VCaP (cell line): ENCODE measurements around the gene STK32C.

ENCODE experiments used
- H3K27ac ChIP-seq: fragments of 450-650 bp; 2 replicates; pipeline ENCODE4 v1.5.1; 2017
- TF ChIP-seq, protein P1 (sequence below): fragments of 450-650 bp; conservative IDR thresholded peaks from 2 replicates; pipeline ENCODE4 v1.5.1; 2017; ENCODE audit warnings: mild to moderate bottlenecking, moderate library complexity

Gene STK32C

DNA sequence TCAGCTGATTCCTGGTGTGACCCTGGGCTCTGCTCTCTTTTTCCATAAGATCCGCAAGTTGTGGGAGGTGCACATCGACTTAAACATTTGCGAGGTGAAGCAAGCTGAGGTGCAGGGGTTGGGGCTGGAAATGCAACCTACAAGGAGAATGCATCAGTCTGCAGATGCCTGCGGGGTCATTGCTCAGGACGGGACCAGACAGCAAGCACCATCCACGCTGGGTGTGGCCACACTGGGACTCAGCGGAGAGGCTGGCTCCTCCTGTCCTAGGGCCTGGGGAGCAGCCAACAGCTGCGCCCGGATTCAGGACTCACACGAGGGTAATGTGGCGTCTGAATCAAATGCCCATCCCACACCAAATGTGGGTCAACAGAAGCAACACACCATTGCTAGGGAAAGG, 33.8 kb downstream of the STK32C start:
- TF ChIP-seq, protein P1, sequence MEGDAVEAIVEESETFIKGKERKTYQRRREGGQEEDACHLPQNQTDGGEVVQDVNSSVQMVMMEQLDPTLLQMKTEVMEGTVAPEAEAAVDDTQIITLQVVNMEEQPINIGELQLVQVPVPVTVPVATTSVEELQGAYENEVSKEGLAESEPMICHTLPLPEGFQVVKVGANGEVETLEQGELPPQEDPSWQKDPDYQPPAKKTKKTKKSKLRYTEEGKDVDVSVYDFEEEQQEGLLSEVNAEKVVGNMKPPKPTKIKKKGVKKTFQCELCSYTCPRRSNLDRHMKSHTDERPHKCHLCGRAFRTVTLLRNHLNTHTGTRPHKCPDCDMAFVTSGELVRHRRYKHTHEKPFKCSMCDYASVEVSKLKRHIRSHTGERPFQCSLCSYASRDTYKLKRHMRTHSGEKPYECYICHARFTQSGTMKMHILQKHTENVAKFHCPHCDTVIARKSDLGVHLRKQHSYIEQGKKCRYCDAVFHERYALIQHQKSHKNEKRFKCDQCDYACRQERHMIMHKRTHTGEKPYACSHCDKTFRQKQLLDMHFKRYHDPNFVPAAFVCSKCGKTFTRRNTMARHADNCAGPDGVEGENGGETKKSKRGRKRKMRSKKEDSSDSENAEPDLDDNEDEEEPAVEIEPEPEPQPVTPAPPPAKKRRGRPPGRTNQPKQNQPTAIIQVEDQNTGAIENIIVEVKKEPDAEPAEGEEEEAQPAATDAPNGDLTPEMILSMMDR = no peak
- H3K27ac ChIP-seq = no peak overlapping the region

DNA sequence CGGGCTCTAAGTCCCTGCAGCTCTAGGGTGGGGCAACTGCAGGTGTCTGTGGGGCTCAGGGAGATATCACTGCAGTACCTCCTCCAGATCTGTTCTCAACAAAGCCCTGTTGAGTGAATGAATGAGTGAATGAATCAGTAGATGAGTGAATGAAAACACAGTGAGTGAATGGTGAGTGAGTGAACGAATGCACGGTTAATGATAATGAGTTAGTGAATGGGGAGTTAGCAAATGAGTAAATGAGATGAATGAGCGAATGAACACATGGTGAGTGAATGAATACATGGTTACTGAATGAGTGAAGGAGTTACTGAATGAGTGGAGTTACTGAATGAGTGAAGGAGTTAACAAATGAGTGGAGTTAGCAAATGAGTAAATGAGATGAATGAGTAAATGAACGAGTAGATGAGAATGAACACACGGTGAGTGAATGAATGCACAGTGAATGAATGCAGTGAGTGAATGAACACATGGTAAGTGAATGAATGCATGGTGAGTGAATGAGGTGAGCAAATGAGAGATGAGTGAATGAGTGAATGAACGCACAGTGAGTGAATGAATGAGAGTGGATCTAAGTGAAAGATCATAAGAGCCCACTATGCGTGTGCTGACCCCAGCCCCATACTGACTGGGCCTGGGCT, 34.3 kb downstream of the STK32C start:
- no peak overlapping the region for H3K27ac ChIP-seq
- TF ChIP-seq, protein P1 = no peak

- TF ChIP-seq, protein P1 = no peak
- no peak overlapping the region for H3K27ac ChIP-seq
Observed at GRCh38 chr10:132272231-132272971, 35.3 kb downstream of the STK32C start.

DNA sequence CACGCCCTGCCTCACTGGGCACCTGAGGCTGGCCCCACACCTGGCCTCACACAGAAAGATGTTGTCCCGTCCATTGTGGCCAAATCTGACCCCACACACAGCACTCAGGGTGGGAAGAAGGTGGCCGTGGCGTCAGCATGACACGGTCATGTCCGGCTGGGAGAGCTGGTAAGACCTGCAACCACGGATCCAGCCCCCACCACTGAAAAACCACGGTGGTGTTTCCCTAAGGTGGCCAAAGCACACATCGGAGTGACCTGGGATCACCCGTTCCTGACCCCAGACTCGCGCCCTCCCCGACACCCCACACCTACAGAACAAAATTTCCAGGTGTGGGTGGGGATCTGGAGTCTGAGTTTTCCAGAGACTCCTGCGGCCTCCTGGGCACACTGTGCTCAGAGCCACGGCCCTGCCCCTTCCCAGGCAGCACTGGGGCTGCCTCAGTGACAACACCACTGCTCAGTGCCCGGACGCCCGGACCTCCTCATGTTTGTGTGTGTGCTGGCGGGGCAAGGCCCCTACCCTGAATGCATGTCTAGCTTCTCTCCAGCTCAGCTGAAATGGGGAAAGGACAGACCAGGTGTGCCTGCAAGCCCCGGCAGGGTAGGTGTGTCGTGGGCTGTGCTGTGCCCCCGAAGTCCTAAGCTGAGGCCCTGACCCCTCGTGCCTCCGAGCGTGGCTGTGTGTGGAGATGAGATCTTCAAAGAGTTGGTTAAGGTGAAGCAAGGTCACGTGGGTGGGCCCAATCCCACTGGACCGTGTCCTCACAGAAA, 36.1 kb downstream of the STK32C start:
- H3K27ac ChIP-seq = no peak overlapping the region
- TF ChIP-seq, protein P1 = no peak

DNA sequence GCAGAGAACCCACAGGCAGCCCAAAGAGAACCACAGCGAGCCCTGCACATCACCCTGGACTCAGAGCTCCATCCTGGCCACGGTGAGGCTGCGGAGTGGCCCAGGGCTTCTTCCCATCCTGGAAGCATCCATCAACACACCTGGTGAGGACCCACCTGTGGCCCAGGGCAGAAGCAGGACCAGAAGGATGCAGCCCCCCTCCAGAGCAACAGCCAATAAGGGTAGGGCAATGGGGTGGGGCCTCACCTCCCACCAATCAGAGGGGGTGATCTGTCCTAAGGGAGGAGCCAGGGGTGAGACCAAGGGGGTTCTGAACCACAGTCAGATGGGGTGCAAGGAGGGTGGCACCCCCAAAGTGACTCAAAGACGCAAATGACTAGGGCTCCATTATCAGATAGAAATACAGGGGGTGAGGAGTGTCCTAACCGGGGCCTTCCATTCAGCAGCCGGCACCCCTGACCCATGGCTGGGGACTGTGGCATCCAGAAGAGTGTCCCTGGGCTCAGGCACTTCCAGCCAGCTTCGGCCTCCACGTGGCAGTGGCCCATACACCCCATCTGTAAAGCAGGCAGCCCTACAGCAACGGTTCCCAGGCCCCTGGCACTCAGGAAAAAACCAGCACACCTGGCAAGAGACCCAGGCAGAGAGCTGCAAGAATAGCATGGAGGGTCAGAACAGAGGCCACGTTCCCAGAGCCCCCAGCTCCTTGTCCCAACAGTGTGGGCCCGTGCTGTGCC, 36.9 kb downstream of the STK32C start:
- H3K27ac ChIP-seq = no peak overlapping the region
- TF ChIP-seq, protein P1 = no peak

DNA sequence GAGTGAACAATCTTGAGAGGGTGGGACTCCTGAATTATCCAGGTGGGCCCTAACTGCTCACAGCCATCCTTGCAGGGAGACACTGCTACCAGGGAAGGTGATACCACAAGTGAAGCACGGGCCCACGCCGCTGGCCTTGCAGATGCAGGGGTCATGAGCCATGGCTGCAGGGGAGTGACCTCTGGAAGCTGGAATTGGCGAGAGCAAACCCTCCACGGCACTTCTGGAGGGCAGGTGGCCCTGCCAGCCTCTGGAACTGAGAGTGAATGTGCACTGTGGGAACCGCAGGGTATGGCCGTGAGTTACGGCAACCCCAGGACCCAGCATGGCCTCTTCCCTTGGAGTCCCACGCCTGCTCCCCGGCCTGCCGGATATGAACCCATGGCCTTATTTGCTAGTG, 37.5 kb downstream of the STK32C start:
- H3K27ac ChIP-seq = no peak overlapping the region
- TF ChIP-seq, protein P1 = no peak
